GM19193 (cell line): Measurements from ENCODE around the gene PRKCE.

Experiments used
- POLR2A ChIP-seq: IDR thresholded peaks from 4 replicates; pipeline ENCODE4 v1.6.1; 2011; ENCODE audit not compliant: insufficient read depth, insufficient read length; ENCODE audit errors: extremely low read depth

Gene PRKCE

DNA sequence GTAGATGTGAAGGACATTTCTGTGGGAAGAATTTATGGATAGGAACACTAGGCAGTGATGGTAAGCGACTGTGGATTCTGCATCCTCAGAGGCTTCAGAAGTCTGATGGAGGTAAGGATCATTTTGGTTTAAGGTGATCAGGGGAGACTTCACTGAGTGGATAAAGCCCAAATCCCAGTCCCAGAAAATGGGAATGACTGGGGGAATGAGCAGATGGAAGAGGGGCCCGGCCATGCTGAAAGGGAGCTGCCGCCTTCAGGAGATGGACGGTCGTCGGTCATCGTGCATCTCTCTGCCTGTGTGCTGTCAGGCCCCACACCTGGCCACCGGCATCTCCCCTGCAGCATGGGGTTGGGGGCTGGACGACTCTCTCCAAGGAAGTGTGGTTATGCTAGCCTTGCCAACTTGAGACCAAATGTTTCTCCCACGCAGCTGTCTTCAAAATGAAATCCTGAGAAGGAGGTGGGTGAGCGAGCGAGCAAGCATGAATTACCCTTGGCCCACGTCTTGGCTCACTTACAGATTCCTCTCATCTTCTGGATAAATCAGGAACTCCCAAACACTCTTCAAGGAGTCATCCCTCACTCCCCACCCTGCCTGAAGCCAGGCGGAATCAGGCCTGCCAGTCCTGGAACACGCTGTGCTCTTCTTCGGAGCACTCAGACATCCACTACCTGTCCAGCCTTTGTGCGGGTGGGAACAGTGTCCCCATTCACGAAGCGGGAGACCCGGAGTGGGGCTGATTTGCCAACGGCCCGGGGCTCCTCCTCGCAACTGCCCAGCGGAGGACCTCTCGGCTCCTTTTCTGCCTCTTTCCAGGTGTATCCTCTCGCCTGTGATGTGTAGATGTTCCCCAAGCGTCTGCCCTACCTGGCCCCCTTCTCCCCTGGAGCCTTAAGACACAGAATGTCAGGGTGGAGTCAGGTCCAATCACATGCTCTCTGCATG is 85.6 kb downstream of the PRKCE start:
- no peak for TF ChIP-seq POLR2A

DNA sequence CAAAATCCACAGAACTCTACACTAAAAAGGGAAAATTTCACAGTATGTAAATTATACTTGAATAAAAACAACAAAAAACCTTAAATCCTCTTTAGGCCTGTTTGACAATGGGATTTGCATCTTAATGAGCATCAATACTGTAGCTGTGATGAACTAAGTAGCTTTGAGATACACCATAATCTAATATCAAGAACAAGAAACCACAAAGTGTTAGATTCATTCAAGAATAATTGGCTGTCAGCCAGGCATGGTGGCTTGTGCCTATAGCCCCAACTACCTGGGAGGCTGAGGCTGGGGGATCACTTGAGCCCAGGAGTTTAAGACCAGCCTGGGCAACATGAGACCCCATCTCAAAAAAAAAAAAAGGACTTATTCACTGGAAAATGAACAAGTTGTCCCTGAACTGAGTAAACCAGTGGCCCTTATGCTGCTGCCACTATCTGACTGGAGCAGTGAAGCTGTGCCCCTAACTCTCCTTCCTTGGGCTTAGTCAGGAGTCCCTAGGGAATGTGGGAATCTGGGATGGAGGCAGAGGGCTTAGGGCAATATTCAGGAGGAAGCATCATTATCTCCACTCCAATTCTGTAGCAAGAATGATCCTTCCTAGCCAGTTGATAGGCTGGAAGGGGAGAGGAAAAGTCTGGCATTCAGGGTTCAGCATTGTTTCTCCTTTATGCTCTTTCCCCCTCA is 88.5 kb downstream of the PRKCE start:
- TF ChIP-seq POLR2A = no peak

DNA sequence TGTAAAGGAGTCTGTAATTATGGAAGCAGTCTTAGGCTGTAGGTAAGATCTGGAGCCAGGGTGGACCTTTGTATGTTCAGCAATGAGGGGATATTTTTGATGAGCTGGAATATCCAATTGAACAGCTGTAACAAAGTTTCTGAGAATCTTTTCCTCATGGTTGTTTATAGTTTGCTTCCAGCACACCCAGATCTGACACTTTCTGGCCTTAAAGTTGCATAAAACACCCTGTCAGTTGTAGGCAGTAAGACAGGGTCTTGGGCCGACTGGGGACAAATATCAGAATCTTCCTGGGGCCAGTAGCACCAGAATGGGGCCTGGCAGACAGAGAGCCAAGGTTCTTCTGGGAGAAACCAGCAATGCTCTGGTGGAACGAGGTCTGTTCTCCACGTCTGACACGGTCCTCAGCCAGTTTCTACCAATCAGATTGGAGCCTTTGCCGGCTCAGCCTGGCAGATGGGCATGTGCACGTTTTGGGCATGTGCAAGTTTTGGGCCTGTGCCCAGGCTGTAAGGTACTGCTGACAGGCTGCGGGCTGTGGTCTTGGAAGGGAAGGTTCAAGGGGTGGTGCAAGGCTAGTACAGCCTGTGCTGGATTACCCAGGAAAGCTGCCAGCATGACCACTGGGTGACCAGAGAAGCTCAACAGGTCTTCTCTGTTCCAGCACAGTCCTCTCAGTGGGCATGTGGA is 89.8 kb downstream of the PRKCE start:
- TF ChIP-seq POLR2A = no peak

DNA sequence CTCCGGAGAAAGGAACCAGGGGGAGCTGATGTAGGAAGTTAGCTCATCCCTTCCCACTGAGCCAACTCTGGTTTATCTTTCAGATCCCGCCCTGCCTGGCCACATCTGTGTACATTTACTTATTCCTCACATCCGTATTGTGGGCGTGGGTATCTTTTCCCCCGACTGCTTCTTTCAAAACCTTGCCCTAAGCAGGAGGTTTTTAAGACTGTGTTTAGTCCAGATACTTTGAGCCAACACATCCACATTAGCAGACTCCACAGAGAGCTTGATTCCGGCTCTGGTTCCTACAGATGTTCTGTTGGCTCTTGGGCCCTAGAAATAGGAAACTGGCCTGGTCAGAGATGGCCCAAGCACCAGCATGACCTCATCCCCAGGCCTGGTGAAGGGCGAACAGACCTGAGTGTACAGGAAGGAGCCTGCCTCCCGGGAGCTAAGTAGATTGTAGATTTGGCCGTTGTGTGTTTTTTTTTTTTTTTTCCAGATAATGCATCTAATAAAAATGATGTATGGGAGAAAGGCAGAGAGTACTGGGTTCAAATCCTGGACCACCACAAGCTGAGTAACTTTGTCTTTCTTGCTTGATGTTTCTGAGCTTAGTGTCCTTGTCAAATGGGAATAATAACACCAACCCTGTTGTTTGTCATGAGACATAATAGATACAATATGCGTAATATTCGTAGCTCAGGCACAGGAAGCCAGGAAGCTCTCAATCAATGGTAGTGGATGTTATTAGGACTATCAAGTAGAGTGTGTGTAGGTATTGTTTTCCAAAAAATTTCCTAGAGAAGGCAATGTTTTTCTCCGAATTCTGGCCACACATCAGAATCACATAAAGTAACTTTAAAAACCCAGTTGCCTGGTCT is 92.3 kb downstream of the PRKCE start:
- no peak for TF ChIP-seq POLR2A

DNA sequence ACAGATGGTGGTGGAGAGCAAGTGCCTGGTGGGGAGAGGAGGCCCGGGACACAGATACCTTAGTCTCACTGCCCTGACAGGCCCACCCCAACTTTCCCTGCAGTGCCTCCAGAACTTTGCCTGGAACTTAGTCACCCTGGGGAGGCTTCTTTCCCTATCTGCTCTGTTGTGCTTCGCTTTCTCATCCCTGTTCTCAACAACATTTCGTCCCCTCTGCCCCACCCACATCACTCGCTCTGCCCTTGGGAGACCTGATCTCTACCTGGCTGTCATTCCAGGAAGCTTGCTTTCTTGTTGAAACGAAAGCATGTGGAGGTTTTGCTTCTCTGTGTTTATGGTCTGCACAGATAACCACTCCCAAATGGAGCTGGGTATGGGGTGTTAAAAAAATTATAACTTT is 93.8 kb downstream of the PRKCE start:
- no peak for TF ChIP-seq POLR2A

DNA sequence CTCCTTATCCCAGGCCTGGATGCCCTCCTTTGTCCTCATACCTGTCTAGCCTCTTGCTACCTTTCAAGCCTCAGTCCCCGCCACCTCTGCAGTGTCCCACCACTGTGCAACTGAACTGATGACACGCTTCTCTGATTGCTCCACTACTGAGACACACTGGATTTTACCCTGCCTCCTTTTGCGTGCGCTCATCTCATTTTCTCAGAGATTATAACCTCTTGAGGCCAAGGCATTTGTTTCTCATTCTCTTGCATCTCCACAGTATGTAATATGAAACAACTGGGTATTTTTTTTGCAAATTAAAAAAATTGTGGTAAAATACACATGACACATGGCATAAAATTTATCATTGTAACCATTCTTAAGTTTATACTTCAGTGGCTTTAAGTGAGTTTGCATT is 95.4 kb downstream of the PRKCE start:
- no peak for TF ChIP-seq POLR2A

DNA sequence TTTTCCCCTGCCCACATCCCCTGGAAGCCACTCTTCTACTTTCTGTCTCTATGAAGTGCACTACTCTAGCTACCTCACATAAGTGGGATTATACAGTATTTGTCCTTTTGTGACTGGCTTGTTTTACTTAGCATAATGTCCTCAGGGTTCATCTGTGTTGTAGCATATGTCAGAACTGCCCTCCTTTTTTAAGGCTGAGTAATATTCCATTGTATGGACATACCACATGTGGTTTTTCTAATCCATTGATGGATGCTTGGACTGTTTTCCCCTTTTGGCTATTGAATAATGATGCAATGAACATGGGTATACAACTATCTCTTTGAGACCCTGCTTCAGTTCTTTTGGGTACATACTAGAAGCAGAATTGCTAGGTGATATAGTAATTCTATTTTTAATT is 95.9 kb downstream of the PRKCE start:
- TF ChIP-seq POLR2A = no peak

DNA sequence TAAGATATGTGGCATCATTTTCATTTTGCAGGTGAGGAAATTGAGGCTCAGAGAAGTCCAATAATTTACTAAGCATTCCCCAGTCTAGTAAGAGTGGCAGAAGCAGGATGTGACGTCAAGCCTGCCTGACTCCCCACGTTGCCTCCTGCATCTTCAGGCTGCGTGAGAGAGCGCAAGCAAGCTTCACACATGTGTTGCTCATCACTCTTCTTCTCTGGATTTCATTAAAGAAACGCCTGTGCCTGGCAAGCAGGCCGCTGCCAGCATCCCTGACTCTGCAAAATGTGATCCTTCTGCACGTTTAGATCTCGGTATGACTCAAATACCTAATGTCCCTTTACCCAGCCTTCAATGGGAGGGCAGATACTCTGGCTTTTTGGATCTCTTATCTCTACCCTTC is 96.8 kb downstream of the PRKCE start:
- no peak for TF ChIP-seq POLR2A

DNA sequence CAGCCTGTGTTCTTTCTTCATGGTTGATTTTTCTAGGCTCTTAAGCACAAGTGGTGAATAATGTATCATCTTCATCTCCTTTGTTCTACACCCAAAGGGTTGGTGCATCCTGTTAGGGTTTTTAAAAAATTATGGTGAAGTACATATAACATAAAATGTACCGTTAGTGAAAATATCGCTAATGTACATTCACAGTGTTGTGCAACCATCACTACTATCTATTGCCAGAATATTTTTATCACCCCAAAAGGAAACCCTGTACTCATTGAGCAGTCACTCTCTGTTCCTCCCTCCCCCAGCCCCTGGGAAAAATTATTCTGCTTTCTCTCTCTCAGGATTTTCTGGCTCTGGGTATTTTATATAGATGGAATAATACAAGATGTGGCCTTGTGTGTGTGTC is 98.5 kb downstream of the PRKCE start:
- TF ChIP-seq POLR2A = no peak

DNA sequence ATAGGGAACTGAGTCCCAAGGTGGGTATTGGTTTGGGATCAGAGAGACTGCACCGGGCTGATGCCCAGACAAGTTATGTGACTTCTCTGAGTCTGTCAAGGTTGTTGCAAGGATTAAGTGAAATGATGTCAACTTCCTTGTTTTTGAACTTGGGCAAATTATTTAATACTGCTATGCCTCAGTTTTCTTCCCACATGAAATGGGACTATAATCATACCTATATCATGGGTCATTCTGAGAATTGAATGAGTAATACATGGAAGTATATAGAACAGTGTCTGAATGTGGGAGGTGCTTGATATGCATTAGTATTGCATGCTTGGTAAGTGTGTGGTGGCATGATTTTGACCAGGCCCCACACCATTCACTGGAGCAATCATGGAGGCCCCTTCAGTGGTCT is 99.0 kb downstream of the PRKCE start:
- TF ChIP-seq POLR2A = no peak

DNA sequence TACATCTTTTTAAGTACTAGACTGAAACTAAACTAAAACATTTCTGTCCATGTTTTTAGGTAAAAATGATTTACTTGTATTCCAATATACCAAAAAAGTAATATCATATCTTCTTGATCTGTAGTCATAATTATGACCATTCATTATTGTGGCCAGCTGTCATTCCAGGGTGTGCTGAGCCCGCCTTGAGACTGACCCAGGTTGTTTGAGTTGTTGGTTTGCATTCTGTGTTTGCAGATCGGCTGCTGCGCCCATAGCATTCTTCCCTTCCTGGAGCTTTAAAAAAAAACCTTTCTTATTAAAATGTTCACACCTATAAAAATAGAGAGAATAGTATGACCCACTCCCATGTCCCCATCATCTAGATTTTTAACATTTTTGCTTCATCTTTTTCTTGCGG is 101.9 kb downstream of the PRKCE start:
- no peak for TF ChIP-seq POLR2A

DNA sequence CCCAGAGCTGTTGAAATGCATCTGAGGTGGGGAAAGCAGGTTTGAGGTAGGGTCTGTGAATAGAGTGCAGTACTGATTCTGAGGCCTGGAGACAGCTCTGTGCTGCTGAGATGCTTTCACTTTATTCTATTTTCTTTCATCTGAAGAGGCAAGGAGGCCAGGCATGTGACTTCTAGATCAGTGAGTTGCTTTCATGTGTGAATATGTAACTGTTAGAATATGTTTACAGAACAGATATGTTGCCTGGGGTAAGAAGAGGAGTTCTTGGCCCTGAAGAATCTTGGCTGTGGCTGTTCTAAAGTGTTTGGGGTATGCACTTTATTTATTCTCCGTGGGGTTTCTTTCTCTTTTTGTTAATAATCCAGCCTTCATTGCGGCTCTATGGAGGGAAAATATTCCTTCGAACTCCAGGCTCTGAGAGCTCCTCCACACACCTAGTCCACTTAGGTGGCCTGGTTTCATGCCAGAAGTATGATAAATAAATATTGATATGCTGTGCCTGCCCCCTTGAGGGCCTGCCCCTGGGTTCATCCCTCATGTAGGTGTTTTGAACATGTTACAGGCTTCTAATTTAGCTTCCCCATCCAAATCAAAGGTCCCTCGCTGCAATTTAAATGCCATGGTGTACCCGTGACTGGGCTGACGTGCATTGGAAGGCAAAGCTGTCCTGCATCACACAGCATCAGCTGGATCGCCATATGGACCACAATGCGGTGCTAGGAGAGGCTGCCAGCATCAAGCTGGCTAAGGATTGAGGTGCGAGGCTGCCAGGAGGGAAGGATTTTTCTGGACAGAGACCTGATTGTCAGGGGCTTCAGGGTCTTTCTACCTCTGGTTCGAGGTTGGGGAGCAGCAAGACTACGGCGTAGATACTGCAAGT is 102.9 kb downstream of the PRKCE start:
- TF ChIP-seq POLR2A = no peak

DNA sequence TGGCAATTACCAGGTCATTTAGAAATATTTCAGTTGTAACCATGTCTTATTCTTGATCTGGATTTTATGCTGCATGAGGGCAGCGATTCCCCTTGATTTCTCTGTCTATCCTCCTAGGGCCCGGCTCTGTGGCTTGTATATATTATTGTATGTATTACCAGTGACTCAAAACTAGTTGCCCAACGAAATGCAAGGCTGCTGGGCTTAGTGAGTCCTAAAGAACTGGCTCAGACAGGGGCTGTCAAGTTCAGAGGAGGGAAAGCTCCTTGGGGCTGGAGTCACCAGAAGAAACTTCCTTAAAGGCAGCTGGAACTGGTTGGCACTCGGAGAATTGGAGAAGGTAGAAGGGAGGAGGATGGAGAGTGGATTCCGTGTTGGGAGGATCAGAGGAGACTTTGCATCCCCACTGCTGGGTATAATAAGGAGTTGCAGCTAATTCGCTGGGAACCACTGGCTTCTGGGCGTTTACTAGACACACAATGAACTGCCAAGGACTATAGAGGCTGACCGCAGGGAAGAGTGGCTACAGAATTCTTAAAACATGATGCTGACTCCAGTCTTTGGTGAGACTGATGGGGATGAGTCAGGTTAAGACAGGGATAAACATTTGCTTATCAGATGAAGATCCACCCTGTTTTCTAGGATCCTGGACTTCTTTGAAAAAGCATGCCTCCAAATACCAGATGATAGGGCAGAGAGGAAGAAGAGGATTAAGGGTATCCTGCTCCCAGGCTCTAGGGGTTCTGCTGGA is 104.3 kb downstream of the PRKCE start:
- no peak for TF ChIP-seq POLR2A

DNA sequence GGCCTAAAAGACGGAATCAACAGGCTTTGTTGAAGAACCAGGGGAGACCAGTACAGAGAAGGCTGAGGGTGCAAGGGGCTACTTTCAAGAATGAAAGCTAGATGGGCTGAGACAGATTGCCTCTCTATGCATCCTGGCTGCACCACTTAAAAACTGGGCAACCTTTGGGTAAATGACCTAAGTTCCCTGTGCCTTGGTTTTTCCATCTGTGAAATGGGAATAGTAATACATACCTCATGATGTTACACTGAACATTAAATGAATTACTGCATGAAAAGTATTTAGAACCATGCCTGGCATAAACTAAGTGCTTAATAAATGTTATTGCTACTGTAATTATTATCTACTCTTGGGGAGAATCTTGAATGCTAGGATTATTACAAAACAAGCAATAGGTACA is 106.5 kb downstream of the PRKCE start:
- TF ChIP-seq POLR2A = no peak
